ENCODE data around the gene MYOT.

DNA sequence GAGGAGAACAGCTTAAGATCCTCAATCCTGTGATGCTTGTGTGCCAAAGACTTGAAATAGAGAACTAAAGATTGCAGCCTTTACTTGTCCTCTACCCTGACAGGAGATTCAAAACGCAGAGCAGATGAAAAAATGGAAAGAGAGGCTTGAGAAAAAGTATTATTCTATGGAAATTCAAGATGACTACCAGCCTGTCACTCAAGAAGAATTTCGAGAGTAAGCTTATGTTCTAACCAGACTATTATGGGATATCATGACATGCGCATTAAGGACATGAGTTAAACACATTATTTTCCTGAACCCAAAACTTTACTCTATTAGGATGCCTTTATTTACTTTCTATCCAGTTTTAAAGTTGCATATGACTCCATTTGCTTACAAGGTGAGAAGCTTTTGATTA, 68.0 kb downstream of the MYOT start:
- TF ChIP-seq, protein P1, sequence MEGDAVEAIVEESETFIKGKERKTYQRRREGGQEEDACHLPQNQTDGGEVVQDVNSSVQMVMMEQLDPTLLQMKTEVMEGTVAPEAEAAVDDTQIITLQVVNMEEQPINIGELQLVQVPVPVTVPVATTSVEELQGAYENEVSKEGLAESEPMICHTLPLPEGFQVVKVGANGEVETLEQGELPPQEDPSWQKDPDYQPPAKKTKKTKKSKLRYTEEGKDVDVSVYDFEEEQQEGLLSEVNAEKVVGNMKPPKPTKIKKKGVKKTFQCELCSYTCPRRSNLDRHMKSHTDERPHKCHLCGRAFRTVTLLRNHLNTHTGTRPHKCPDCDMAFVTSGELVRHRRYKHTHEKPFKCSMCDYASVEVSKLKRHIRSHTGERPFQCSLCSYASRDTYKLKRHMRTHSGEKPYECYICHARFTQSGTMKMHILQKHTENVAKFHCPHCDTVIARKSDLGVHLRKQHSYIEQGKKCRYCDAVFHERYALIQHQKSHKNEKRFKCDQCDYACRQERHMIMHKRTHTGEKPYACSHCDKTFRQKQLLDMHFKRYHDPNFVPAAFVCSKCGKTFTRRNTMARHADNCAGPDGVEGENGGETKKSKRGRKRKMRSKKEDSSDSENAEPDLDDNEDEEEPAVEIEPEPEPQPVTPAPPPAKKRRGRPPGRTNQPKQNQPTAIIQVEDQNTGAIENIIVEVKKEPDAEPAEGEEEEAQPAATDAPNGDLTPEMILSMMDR (IDR thresholded peaks at IDR 0.05; ENCODE audit: low read depth, low read length), result no peak
- no peak for TF ChIP-seq POLR2A (IDR thresholded peaks at IDR 0.05; ENCODE audit: extremely low read depth, insufficient read length)

Data from NB4 (cell line).